Panc1 (cell line): ENCODE data around the gene MAP9. TPM values are rescaled to one million over a fixed set of nuclear protein-coding genes. Genes with fewer than 3 reads are reported as not detected.

Experiments
- ATAC-seq: fragments of 200-7000 bp; cut with Tn5 transposase; 2 replicates; pipeline ENCODE4 v1.9.1; 2020; ENCODE audit warnings: mild to moderate bottlenecking, moderate library complexity
- BruUV-seq: library from RNA; stranded (reverse); fragments of 400-500 nt; replicated peaks from 2 replicates; lab custom pipeline; 2021; lab: Mats Ljungman, UMichigan
- CTCF ChIA-PET: fragments of 300-600 bp; sonication (Branson Sonifier 250); formaldehyde crosslinking; loops from one replicate; lab custom pipeline; 2022; ENCODE audit warnings: antibody characterized with exemption; lab: Charles Lee
- POLR2A ChIA-PET: fragments of 300-600 bp; sonication (Branson Sonifier 250); formaldehyde crosslinking; loops from one replicate; lab custom pipeline; 2022; ENCODE audit warnings: antibody characterized with exemption; lab: Charles Lee
- DNase-seq: peaks from one replicate; pipeline ENCODE4 v3.0.0-alpha.2; 2010; ENCODE audit warnings: low read depth, low spot score
- H3K27ac ChIP-seq: 2 replicates; pipeline ENCODE4 v1.5.1; 2011; ENCODE audit warnings: mild to moderate bottlenecking, low read length, inconsistent platforms
- H3K27me3 ChIP-seq: fragments of 200-500 bp; sonication (Bioruptor generic); 2 replicates; pipeline ENCODE4 v1.6.0; 2014; ENCODE audit warnings: low read length, inconsistent platforms; ENCODE audit not compliant: control insufficient read depth, insufficient read depth
- H3K36me3 ChIP-seq: fragments of 200-500 bp; sonication (Bioruptor generic); 2 replicates; pipeline ENCODE4 v1.5.1; 2014; ENCODE audit warnings: inconsistent platforms, mild to moderate bottlenecking, low read length, moderate library complexity; ENCODE audit not compliant: control insufficient read depth, insufficient read depth
- H3K4me1 ChIP-seq: 2 replicates; pipeline ENCODE4 v1.5.1; 2011; ENCODE audit warnings: inconsistent platforms, mild to moderate bottlenecking, low read length, moderate library complexity; ENCODE audit not compliant: control insufficient read depth, insufficient read depth
- H3K4me3 ChIP-seq, 2 experiments: 2 replicates each; pipeline ENCODE4 v1.5.1; 2011 to 2012; ENCODE audit warnings: low read depth in 2 of 2, low read length in 2 of 2, mild to moderate bottlenecking in 2 of 2, inconsistent platforms in 1 of 2, moderate library complexity in 1 of 2
- H3K9me3 ChIP-seq: fragments of 200-500 bp; sonication (Bioruptor generic); 2 replicates; pipeline ENCODE4 v1.5.1; 2014; ENCODE audit warnings: low read depth, mild to moderate bottlenecking, inconsistent platforms, low read length, moderate library complexity; ENCODE audit not compliant: control insufficient read depth, insufficient read depth
- POLR2AphosphoS5 ChIP-seq: IDR thresholded peaks from 2 replicates; pipeline ENCODE4 v1.6.1; 2012; ENCODE audit warnings: mild to moderate bottlenecking, low read depth, low read length, moderate library complexity
- REST ChIP-seq, 2 experiments: IDR thresholded peaks; 2 replicates each; pipeline ENCODE4 v1.6.1; 2011 to 2012; ENCODE audit warnings: low read depth in 2 of 2, control low read depth in 1 of 2, low read length in 1 of 2, mild to moderate bottlenecking in 1 of 2, moderate library complexity in 1 of 2; ENCODE audit not compliant: insufficient read depth in 1 of 2
- SIN3A ChIP-seq: IDR thresholded peaks from 2 replicates; pipeline ENCODE4 v1.6.1; 2012; ENCODE audit warnings: low read depth, mild to moderate bottlenecking, low read length, moderate library complexity, borderline replicate concordance; ENCODE audit not compliant: insufficient read depth
- TCF7L2 ChIP-seq: IDR thresholded peaks from 2 replicates; pipeline ENCODE4 v1.6.1; 2011; ENCODE audit warnings: mild to moderate bottlenecking, low read depth, low read length, inconsistent platforms
- in situ Hi-C: cut with HindIII; loops from 2 replicates; pipeline ENCODE4 v1.10.0; 2016; ENCODE audit warnings: low sequenced_read_pairs, low pct_unique_long_range_greater_than_20kb
- intact Hi-C: fragments of 100-400 bp; cut with micrococcal nuclease; formaldehyde crosslinking; loops from one replicate; pipeline ENCODE4 v1.10.0; 2022; ENCODE audit not compliant: unreplicated experiment
- total RNA-seq: library from RNA; stranded (reverse); gene quantifications from one replicate; pipeline ENCODE4 v1.2.1, GENCODE V29; 2021; ENCODE audit not compliant: unreplicated experiment
- TF ChIP-seq, protein P1 (sequence below): fragments of 450-650 bp; IDR thresholded peaks from 2 replicates; pipeline ENCODE4 v1.5.1; 2017; ENCODE audit warnings: mild to moderate bottlenecking

Gene MAP9
- total RNA-seq, 1 experiment from 2014 or later, result 9.8 TPM

GRCh38 chr4:155339588-155339987 is 37.2 kb downstream of the MAP9 start:
- no peaks in the 10 kb centered on the region for H3K9me3 ChIP-seq
- intact Hi-C loops (no loop called here), in situ Hi-C loops (no loop called here)
- ChIA-PET CTCF (no interaction called here), POLR2A (no interaction called here)
- ATAC-seq, result peak; percentile 53; the same call in 1 of the 2 replicates
- TF ChIP-seq SIN3A (no peak), POLR2AphosphoS5 (no peak), TCF7L2 (no peak), REST (IDR thresholded peaks at IDR 0.05; ENCODE audit: insufficient read depth in 1 of 2, low read depth in 2 of 2, low read length in 1 of 2) (no peak)
- TF ChIP-seq, protein P1, sequence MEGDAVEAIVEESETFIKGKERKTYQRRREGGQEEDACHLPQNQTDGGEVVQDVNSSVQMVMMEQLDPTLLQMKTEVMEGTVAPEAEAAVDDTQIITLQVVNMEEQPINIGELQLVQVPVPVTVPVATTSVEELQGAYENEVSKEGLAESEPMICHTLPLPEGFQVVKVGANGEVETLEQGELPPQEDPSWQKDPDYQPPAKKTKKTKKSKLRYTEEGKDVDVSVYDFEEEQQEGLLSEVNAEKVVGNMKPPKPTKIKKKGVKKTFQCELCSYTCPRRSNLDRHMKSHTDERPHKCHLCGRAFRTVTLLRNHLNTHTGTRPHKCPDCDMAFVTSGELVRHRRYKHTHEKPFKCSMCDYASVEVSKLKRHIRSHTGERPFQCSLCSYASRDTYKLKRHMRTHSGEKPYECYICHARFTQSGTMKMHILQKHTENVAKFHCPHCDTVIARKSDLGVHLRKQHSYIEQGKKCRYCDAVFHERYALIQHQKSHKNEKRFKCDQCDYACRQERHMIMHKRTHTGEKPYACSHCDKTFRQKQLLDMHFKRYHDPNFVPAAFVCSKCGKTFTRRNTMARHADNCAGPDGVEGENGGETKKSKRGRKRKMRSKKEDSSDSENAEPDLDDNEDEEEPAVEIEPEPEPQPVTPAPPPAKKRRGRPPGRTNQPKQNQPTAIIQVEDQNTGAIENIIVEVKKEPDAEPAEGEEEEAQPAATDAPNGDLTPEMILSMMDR, result no peak
- H3K36me3 ChIP-seq, result no peaks in the 10 kb centered on the region
- BruUV-seq, result no TSS peak
- H3K27ac ChIP-seq, result no peak overlapping the region
- H3K27me3 ChIP-seq, result no peaks in the 10 kb centered on the region
- no peaks in the 10 kb centered on the region for H3K4me1 ChIP-seq
- no peak for DNase-seq
- H3K4me3 ChIP-seq, result no peak overlapping the region

DNA sequence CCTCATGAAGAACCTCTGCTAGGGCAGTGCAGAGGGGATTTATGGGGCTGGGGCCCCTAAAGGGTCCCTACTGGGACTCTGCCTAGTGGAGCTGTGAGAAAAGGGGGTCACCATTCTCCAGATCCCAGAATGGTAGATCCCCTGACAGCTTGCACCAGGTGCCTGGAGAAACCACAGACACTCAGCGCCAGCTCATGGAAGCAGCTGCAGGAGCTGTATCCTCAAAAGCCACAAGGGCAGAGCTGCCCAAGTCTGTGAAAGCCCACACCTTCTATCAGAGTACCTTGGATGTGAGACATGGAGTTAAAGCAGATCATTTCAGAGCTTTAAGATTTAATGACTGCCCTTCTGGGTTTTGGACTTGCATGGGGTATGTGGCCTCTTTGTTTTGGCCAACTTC is 38.6 kb downstream of the MAP9 start:
- Histone ChIP-seq H3K4me3 (no peak overlapping the region), H3K27ac (no peak overlapping the region), H3K27me3 (no peaks in the 10 kb centered on the region), H3K36me3 (no peaks in the 10 kb centered on the region), H3K9me3 (no peaks in the 10 kb centered on the region), H3K4me1 (no peaks in the 10 kb centered on the region)
- in situ Hi-C loops, result no loop called here
- intact Hi-C loops, result no loop called here
- BruUV-seq, result no TSS peak
- ATAC-seq (no peak), DNase-seq (no peak)
- CTCF ChIA-PET, result no interaction called here
- POLR2A ChIA-PET, result no interaction called here
- TF ChIP-seq POLR2AphosphoS5, result no peak

DNA sequence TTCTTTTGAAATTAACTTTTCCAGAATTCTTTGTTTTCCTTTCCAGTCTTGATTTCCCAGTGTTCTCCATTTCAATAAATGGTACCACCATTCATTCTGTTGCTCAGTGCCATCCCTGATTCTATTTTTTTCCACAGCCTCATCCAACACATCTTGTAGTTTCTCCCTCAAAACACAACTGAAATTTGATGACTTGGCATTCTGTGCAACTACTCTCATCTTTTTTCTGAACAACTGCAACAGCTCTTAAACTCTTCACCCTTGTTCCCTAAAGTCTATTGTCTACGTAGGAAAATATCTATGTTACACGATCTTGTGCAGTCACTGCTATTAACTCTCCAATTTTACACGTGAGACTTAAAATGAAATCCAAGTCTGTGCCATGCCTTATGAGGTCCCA is 40.5 kb downstream of the MAP9 start:
- in situ Hi-C loops, result no loop called here

More for the DNA sequence above, 40.5 kb downstream of the MAP9 start:
- TF ChIP-seq REST (IDR thresholded peaks at IDR 0.05; ENCODE audit: insufficient read depth in 1 of 2, low read depth in 2 of 2, low read length in 1 of 2) (no peak), POLR2AphosphoS5 (no peak), SIN3A (no peak), TCF7L2 (no peak)
- TF ChIP-seq, protein P1, result no peak
- no peak overlapping the region for H3K4me3 ChIP-seq
- DNase-seq, result no peak
- ChIA-PET CTCF (no interaction called here), POLR2A (no interaction called here)
- no peaks in the 10 kb centered on the region for H3K4me1 ChIP-seq
- no peaks in the 10 kb centered on the region for H3K36me3 ChIP-seq
- H3K27me3 ChIP-seq, result no peaks in the 10 kb centered on the region
- no peak for ATAC-seq
- no peaks in the 10 kb centered on the region for H3K9me3 ChIP-seq
- BruUV-seq, result no TSS peak
- H3K27ac ChIP-seq, result no peak overlapping the region
- intact Hi-C loops, result no loop called here
